GM12801 (cell line): ENCODE results near the gene SRCAP.

ENCODE experiments used
- TF ChIP-seq, protein P1 (sequence below): IDR thresholded peaks from one replicate; pipeline ENCODE4 v1.5.1; 2011; ENCODE audit warnings: control low read depth; ENCODE audit not compliant: insufficient read length; ENCODE audit errors: extremely low read depth

Gene SRCAP

GRCh38 chr16:30760577-30761426, 61.8 kb downstream of the SRCAP start:
- TF ChIP-seq, protein P1, sequence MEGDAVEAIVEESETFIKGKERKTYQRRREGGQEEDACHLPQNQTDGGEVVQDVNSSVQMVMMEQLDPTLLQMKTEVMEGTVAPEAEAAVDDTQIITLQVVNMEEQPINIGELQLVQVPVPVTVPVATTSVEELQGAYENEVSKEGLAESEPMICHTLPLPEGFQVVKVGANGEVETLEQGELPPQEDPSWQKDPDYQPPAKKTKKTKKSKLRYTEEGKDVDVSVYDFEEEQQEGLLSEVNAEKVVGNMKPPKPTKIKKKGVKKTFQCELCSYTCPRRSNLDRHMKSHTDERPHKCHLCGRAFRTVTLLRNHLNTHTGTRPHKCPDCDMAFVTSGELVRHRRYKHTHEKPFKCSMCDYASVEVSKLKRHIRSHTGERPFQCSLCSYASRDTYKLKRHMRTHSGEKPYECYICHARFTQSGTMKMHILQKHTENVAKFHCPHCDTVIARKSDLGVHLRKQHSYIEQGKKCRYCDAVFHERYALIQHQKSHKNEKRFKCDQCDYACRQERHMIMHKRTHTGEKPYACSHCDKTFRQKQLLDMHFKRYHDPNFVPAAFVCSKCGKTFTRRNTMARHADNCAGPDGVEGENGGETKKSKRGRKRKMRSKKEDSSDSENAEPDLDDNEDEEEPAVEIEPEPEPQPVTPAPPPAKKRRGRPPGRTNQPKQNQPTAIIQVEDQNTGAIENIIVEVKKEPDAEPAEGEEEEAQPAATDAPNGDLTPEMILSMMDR = no peak

DNA sequence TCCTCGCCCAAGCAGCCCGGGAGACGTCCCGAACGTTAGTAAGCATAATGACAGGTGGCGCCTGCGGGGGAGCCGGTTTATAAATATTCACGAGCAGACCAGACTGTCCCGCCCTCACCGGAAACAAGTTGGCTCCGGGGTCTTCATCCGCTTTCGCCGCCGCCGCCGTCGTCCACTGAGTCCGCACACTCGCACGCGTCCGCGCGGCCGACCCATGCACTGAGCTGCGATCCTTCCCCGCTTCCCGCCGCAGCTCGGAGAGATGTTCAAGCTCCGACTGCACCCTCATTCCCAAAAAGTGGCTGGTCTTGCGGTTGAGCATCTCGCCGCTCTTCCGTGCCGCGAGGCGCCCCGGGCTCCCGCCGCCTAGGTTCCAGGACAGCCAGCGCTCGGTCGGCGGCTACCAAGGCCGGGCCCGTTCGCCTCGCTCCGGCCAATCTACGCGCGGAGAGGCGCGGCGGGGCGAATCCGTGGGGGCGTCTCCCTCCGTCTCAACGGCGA, 62.5 kb downstream of the SRCAP start:
- TF ChIP-seq, protein P1 = no peak

DNA sequence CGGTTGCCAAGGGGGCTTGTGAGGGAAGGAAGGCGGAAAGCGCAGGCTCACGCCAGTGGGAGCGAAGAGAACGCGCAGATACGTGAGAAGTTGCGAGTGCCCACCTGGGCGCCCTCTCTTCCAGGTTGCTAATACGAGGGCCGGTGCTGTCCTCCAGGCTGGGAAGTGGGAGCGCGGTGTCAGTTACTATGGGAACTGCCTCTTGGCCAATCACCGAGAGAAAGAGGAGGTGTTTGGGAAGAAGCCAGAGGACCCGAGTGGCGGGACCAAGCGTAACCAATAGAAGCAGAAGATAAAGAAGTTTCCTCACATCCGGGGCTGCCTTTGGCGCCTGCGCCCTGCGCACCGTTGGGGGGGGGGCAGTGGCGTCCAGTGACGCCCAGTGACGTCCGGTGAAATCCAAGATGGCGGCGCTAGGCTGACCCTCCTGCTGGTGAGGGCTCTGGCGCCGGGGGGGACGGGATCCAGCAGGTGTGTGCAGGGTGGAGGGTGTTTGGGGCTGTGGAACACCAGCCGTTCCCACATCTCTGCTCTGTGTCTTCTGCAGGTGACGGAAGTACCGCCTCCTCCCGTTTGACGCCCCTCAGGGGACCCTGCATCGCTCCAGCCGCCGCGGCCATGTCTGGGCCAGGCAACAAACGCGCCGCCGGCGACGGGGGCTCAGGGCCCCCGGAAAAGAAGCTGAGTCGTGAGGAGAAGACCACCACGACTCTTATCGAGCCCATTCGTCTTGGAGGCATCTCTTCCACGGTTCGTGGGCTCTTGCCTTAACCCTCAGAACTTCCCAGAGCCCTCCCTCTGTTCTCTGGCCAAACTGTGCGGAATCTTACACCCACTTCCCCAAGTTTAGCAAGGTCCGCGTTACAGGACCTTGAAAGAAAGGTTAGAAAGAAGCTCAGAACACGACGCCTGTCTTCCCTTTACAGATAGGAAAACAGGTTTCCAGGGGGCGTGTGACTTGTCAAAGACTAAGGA, 63.2 kb downstream of the SRCAP start, which contains the start of the genes CFAP119 and RNF40:
Gene CFAP119 (minus strand): TSS at position 135 of the 975 bp plus-strand sequence. CDS start 314 bp downstream, outside the sequence.
Gene RNF40 (plus strand): TSS at position 395 of the 975 bp plus-strand sequence. CDS start 224 bp downstream, at position 619.
- TF ChIP-seq, protein P1 = no peak

- TF ChIP-seq, protein P1 = no peak
Measured at GRCh38 chr16:30762991-30763725, 64.2 kb downstream of the SRCAP start.

- TF ChIP-seq, protein P1 = no peak
Measured at GRCh38 chr16:30764086-30764485, 65.1 kb downstream of the SRCAP start.

DNA sequence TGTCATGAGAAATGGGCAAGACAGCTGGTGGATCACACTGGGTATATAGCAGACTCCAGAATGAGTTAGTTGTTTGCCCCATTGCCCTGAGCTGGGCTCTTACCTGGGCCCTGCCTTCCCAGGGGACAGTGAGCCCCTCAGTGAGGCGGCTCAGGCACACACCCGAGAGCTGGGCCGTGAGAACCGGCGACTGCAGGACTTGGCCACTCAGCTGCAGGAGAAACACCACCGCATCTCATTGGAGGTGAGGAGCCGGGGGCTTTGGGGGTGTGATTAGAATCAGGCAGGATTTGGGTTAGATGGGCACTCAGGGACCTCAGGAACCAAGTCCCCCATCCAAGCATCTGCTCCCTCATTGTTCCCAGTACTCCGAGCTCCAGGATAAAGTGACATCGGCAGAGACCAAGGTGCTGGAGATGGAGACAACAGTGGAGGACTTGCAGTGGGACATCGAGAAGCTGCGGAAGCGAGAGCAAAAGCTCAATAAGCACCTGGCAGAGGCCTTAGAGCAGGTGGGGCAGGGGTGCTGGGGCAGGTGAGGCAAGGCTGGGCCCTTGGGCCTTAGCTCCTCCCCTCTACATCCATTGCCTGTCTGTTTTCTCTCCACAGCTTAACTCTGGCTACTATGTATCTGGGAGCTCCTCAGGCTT, 66.0 kb downstream of the SRCAP start:
- TF ChIP-seq, protein P1 = no peak
